GM21360 (cell line): ENCODE measurements around the gene UVRAG.

Source experiments
- ATAC-seq: cut with Tn5 transposase; IDR thresholded peaks from one replicate; pipeline ENCODE4 v1.9.1; 2021; ENCODE audit warnings: mild to moderate bottlenecking, moderate library complexity; ENCODE audit not compliant: unreplicated experiment

UVRAG gene

GRCh38 chr11:76157891-76158290, 342.9 kb downstream of the UVRAG start:
- ATAC-seq: no peak

GRCh38 chr11:76158394-76159302, 343.6 kb downstream of the UVRAG start:
- ATAC-seq: no peak

- ATAC-seq: no peak
These were observed 344.4 kb downstream of the UVRAG start for GRCh38 chr11:76159303-76159937.

- no peak for ATAC-seq
These were observed 345.1 kb downstream of the UVRAG start for GRCh38 chr11:76159983-76160661.

- no peak for ATAC-seq
These were observed 345.8 kb downstream of the UVRAG start for GRCh38 chr11:76160856-76161255.

- ATAC-seq: no peak
These were observed 346.4 kb downstream of the UVRAG start for GRCh38 chr11:76161261-76161961.

- no peak for ATAC-seq
These were observed 347.6 kb downstream of the UVRAG start for GRCh38 chr11:76162336-76163288.

GRCh38 chr11:76163289-76163880, 348.4 kb downstream of the UVRAG start:
- no peak for ATAC-seq

GRCh38 chr11:76164081-76164480, 349.1 kb downstream of the UVRAG start:
- ATAC-seq: no peak

GRCh38 chr11:76164861-76165751, 350.1 kb downstream of the UVRAG start:
- ATAC-seq: no peak

- no peak for ATAC-seq
These were observed 351.3 kb downstream of the UVRAG start for GRCh38 chr11:76166314-76166713.

- no peak for ATAC-seq
These were observed 352.6 kb downstream of the UVRAG start for GRCh38 chr11:76167590-76167989.

GRCh38 chr11:76169473-76169896, 354.5 kb downstream of the UVRAG start:
- ATAC-seq: no peak

GRCh38 chr11:76170468-76170867, 355.5 kb downstream of the UVRAG start:
- no peak for ATAC-seq

GRCh38 chr11:76172583-76172982, 357.6 kb downstream of the UVRAG start:
- ATAC-seq: no peak

GRCh38 chr11:76173663-76174062, 358.7 kb downstream of the UVRAG start:
- no peak for ATAC-seq

GRCh38 chr11:76174330-76174729, 359.3 kb downstream of the UVRAG start:
- ATAC-seq: no peak

- ATAC-seq: no peak
These were observed 360.8 kb downstream of the UVRAG start for GRCh38 chr11:76175783-76176182.
